H1 (cell line): Measurements from ENCODE around the gene RIMBP2. TPM values are rescaled to one million over a fixed set of nuclear protein-coding genes. Genes with fewer than 3 reads are reported as not detected.

Source experiments
- CTCF ChIA-PET: fragments of 300-600 bp; sonication (Branson Sonifier 250); formaldehyde crosslinking; loops from one replicate; lab custom pipeline; 2021; ENCODE audit not compliant: partially characterized antibody; lab: Charles Lee
- POLR2A ChIA-PET: fragments of 300-600 bp; sonication (Branson Sonifier 250); formaldehyde crosslinking; loops from one replicate; lab custom pipeline; 2021; ENCODE audit warnings: inconsistent platforms; ENCODE audit not compliant: partially characterized antibody; lab: Charles Lee
- DNase-seq, 2 experiments: peaks; one replicate each; pipeline versions ENCODE4 v3.0.0 to v3.0.0-alpha.2; 2010 to 2022; ENCODE audit warnings: low spot score in 2 of 2, low read depth in 1 of 2, mixed read lengths in 1 of 2
- FAIRE-seq: peaks from 2 replicates; lab custom pipeline; 2011; peaks lifted over from hg19 to GRCh38; lab: Jason Lieb, UNC
- H2AFZ ChIP-seq: 2 replicates; pipeline ENCODE4 v1.8.1; 2012; ENCODE audit warnings: low read length, inconsistent platforms
- H2AK5ac ChIP-seq: 2 replicates; pipeline ENCODE4 v1.6.1; 2013; ENCODE audit warnings: low read depth, low read length
- H2BK120ac ChIP-seq: replicated peaks from 2 replicates; pipeline ENCODE3; 2013; ENCODE audit warnings: low read depth, low read length, inconsistent platforms
- H2BK12ac ChIP-seq: 2 replicates; pipeline ENCODE4 v1.6.1; 2013; ENCODE audit warnings: low read depth, low read length
- H2BK15ac ChIP-seq: 2 replicates; pipeline ENCODE4 v1.6.1; 2013; ENCODE audit warnings: low read length
- H2BK20ac ChIP-seq: 2 replicates; pipeline ENCODE4 v1.6.1; 2013; ENCODE audit warnings: low read length
- H2BK5ac ChIP-seq: 2 replicates; pipeline ENCODE4 v1.6.1; 2013; ENCODE audit warnings: low read depth, low read length
- H3K14ac ChIP-seq: 2 replicates; pipeline ENCODE4 v1.6.1; 2013; ENCODE audit warnings: inconsistent platforms; ENCODE audit not compliant: insufficient read length
- H3K18ac ChIP-seq: 2 replicates; pipeline ENCODE4 v1.6.1; 2013; ENCODE audit warnings: low read length; ENCODE audit errors: extremely low read depth
- H3K23ac ChIP-seq: 2 replicates; pipeline ENCODE4 v1.6.1; 2013; ENCODE audit warnings: inconsistent platforms; ENCODE audit not compliant: insufficient read length
- H3K23me2 ChIP-seq: 2 replicates; pipeline ENCODE4 v1.6.1; 2013; ENCODE audit warnings: low read depth, low read length
- H3K27ac ChIP-seq: 2 replicates; pipeline ENCODE4 v1.6.1; 2011; ENCODE audit warnings: low read depth, low read length, inconsistent platforms
- H3K27me3 ChIP-seq, 4 experiments: replicated peaks in 1 of 4; 1 replicate in 1 of 4; 2 replicates in 3 of 4; pipeline versions ENCODE4 v1.6.1 to v1.8.1; 2011 to 2013; ENCODE audit warnings: low read length in 3 of 4, mild to moderate bottlenecking in 3 of 4, inconsistent platforms in 2 of 4, mixed read lengths in 2 of 4, moderate library complexity in 1 of 4; ENCODE audit not compliant: control insufficient read depth in 3 of 4, insufficient read depth in 3 of 4; ENCODE audit errors: extremely low read depth in 1 of 4
- H3K36me3 ChIP-seq, 4 experiments: 2 replicates each; pipeline versions ENCODE4 v1.6.1 to v1.8.1; 2011 to 2013; ENCODE audit warnings: mild to moderate bottlenecking in 4 of 4, low read length in 3 of 4, moderate library complexity in 2 of 4, control low read depth in 1 of 4, inconsistent platforms in 1 of 4; ENCODE audit not compliant: insufficient read depth in 4 of 4, control insufficient read depth in 2 of 4
- H3K4ac ChIP-seq: replicated peaks from 2 replicates; pipeline ENCODE3; 2013; ENCODE audit warnings: low read length, low read depth, mixed read lengths, inconsistent platforms; ENCODE audit not compliant: insufficient read length
- H3K4me1 ChIP-seq, 4 experiments: replicated peaks in 1 of 4; 1 replicate in 1 of 4; 2 replicates in 3 of 4; pipeline versions ENCODE4 v1.6.1 to v1.8.1; 2011 to 2013; ENCODE audit warnings: low read length in 3 of 4, inconsistent platforms in 2 of 4, mixed read lengths in 1 of 4; ENCODE audit not compliant: insufficient read depth in 4 of 4, control insufficient read depth in 3 of 4
- H3K4me2 ChIP-seq, 2 experiments: 2 replicates each; pipeline versions ENCODE4 v1.6.1 to v1.8.1; 2011 to 2013; ENCODE audit warnings: low read depth in 2 of 2, low read length in 2 of 2, control low read depth in 1 of 2, inconsistent platforms in 1 of 2, mild to moderate bottlenecking in 1 of 2; ENCODE audit not compliant: insufficient read depth in 1 of 2
- H3K4me3 ChIP-seq, 4 experiments: fragments of 200-600, 300-600 bp in 1 of 4; sonication (generic), shearing (Covaris generic), sonication (Bioruptor Twin) in 1 of 4; 2 replicates each; pipeline versions ENCODE4 v1.5.1 to v1.8.1; 2011 to 2016; ENCODE audit warnings: low read length in 4 of 4, low read depth in 3 of 4, control low read depth in 2 of 4, inconsistent platforms in 2 of 4, mild to moderate bottlenecking in 2 of 4, mixed read lengths in 1 of 4, moderate library complexity in 1 of 4; ENCODE audit not compliant: insufficient read depth in 2 of 4; ENCODE audit errors: extremely low read depth in 1 of 4
- H3K56ac ChIP-seq: replicated peaks from 2 replicates; pipeline ENCODE3; 2013; ENCODE audit warnings: low read depth, mild to moderate bottlenecking, mixed read lengths, low read length, inconsistent platforms; ENCODE audit not compliant: insufficient read length
- H3K79me1 ChIP-seq: 2 replicates; pipeline ENCODE4 v1.6.1; 2013; ENCODE audit warnings: low read depth, low read length, control low read depth
- H3K79me2 ChIP-seq, 2 experiments: 2 replicates each; pipeline versions ENCODE4 v1.6.1 to v1.8.1; 2012 to 2013; ENCODE audit warnings: low read length in 2 of 2, mild to moderate bottlenecking in 2 of 2, inconsistent platforms in 1 of 2; ENCODE audit not compliant: insufficient read depth in 2 of 2, control insufficient read depth in 1 of 2
- H3K9ac ChIP-seq, 4 experiments: replicated peaks in 1 of 4; 1 replicate in 1 of 4; 2 replicates in 3 of 4; pipeline versions ENCODE4 v1.6.1 to v1.8.1; 2011 to 2013; ENCODE audit warnings: low read depth in 3 of 4, low read length in 3 of 4, control low read depth in 2 of 4, mild to moderate bottlenecking in 2 of 4, moderate library complexity in 2 of 4, inconsistent platforms in 1 of 4; ENCODE audit errors: extremely low read depth in 1 of 4
- H3K9me3 ChIP-seq, 2 experiments: 2 replicates each; pipeline versions ENCODE4 v1.6.1 to v1.8.1; 2012 to 2013; ENCODE audit warnings: mild to moderate bottlenecking in 2 of 2, moderate library complexity in 2 of 2, control low read depth in 1 of 2, inconsistent platforms in 1 of 2, low read depth in 1 of 2, low read length in 1 of 2, mixed read lengths in 1 of 2; ENCODE audit not compliant: insufficient read depth in 2 of 2
- H4K20me1 ChIP-seq, 2 experiments: replicated peaks in 1 of 2; 2 replicates each; pipeline versions ENCODE3 to v1.8.1; 2011 to 2013; ENCODE audit warnings: inconsistent platforms in 2 of 2, low read length in 2 of 2, mild to moderate bottlenecking in 1 of 2; ENCODE audit not compliant: insufficient read depth in 2 of 2, control insufficient read depth in 1 of 2
- H4K5ac ChIP-seq: 2 replicates; pipeline ENCODE4 v1.6.1; 2013; ENCODE audit warnings: low read length, low read depth, mixed read lengths, inconsistent platforms; ENCODE audit not compliant: insufficient read length
- H4K8ac ChIP-seq: 2 replicates; pipeline ENCODE4 v1.8.0; 2013; ENCODE audit warnings: mild to moderate bottlenecking, moderate library complexity, low read length, inconsistent platforms; ENCODE audit not compliant: insufficient read depth; ENCODE audit errors: extremely low read depth
- H4K91ac ChIP-seq: replicated peaks from 2 replicates; pipeline ENCODE3; 2013; ENCODE audit warnings: low read length, mixed read lengths, inconsistent platforms; ENCODE audit not compliant: insufficient read length
- ASH2L ChIP-seq: fragments of 200-600, 300-600 bp; sonication (generic); IDR thresholded peaks from one replicate; pipeline ENCODE4 v1.7.1; 2017; ENCODE audit warnings: low read length
- SP1 ChIP-seq: IDR thresholded peaks from 2 replicates; pipeline ENCODE4 v1.6.1; 2011; ENCODE audit warnings: low read depth, low read length
- YY1 ChIP-seq: IDR thresholded peaks from 2 replicates; pipeline ENCODE4 v1.6.1; 2011; ENCODE audit warnings: low read depth, mild to moderate bottlenecking, low read length
- ZNF274 ChIP-seq: IDR thresholded peaks from 2 replicates; pipeline ENCODE4 v1.7.0; 2012; ENCODE audit warnings: low read length, borderline replicate concordance; ENCODE audit errors: extremely low read depth
- WGBS, 2 experiments: shearing (Covaris generic) in 1 of 2; methylation state at CpG; one replicate each; pipeline versions ENCODE4 v1.1.6 to v1.1.7; 2013 to 2015; ENCODE audit warnings: low lambda C conversion rate in 2 of 2, mixed read lengths in 2 of 2, inconsistent platforms in 1 of 2, low coverage in 1 of 2, missing lambda C conversion rate in 1 of 2; ENCODE audit not compliant: insufficient replicate concordance in 2 of 2, insufficient coverage in 1 of 2, insufficient read length in 1 of 2; ENCODE audit errors: extremely low coverage in 1 of 2, missing lambda C conversion rate in 1 of 2; 5-methylcytosine and 5-hydroxymethylcytosine counted together
- polyA plus RNA-seq, 7 experiments: library from polyadenylated mRNA; depleted of rRNA in 3 of 7; stranded (reverse) in 5 of 7; unstranded in 2 of 7; fragments of >200 nt in 5 of 7; fragments of 200-250 nt in 2 of 7; gene quantifications; 1 replicate in 5 of 7; 2 replicates in 1 of 7; 4 replicates in 1 of 7; pipeline versions ENCODE4 v1.2.1 to v1.2.3, GENCODE V29; 2011 to 2013; ENCODE audit warnings: missing spikeins in 2 of 7, mixed read lengths in 2 of 7
- total RNA-seq: library from RNA; stranded (reverse); fragmentation: NEBNext Ultra II Directional; extraction: Animal tissue kit (Norgen Biotek cat#: 25700); gene quantifications from 2 replicates; pipeline ENCODE4 v1.2.1, GENCODE V29; 2021

RIMBP2 gene
- total and polyA plus RNA-seq, 2 of the 8 experiments (the other 6 are each of a cell fraction or from before 2014, with no cell fraction given), result 0.18 to 0.65 TPM

DNA sequence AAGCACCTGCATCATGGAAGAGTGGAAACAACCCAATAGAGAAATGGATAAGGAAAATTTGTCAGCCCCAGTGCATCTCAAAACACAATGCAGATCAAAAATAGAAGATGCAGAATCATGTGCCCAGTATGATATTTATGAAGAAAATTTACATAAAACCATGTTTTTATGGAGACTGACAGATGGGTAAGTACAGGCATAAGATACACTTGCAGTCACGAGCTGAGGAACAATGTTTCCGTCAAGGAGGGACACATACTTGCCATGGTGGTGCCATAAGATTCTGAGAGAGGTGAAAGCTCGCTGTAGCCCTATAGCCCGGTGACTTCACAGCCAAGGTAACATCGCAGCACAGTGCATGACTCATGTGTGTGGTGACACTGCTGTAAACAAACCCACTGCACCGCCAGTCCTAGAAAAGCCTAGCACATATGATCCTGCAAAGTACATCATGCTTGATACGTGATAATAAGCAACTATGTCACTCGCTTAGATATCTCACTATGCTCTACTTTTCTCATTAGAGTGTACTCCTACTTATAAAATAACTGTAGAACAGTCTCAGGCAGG, 112.6 kb downstream of the RIMBP2 start:
- Histone ChIP-seq H3K27ac (no peak overlapping the region), H4K91ac (no peak overlapping the region), H3K9me3 (no peaks in the 10 kb centered on the region), H3K56ac (no peak overlapping the region), H3K36me3 (no peaks in the 10 kb centered on the region), H2BK5ac (no peak overlapping the region), H4K8ac (no peak overlapping the region), H2AFZ (no peak overlapping the region), H4K5ac (no peak overlapping the region), H3K18ac (no peak overlapping the region), H3K23ac (no peak overlapping the region), H3K27me3 (no peaks in the 10 kb centered on the region; a peak in 1 of 7 replicates), H3K4me2 (no peak overlapping the region), H3K23me2 (no peaks in the 10 kb centered on the region), H4K20me1 (no peaks in the 10 kb centered on the region), H3K79me1 (no peaks in the 10 kb centered on the region), H2BK120ac (no peak overlapping the region), H3K4ac (no peak overlapping the region), H2BK15ac (no peak overlapping the region), H3K9ac (no peak overlapping the region), H2AK5ac (no peak overlapping the region), H2BK20ac (no peak overlapping the region), H3K4me1 (no peaks in the 10 kb centered on the region), H3K79me2 (no peaks in the 10 kb centered on the region), H3K14ac (no peak overlapping the region), H2BK12ac (no peak overlapping the region), H3K4me3 (no peak overlapping the region)
- CTCF ChIA-PET, result no interaction called here
- POLR2A ChIA-PET, result no interaction called here
- no peak for FAIRE-seq
- no peak for DNase-seq
- 80% methylated on average over 8 of the region's 8 CpGs; no CpG with 5 or more reads in 1 of the 2 experiments for WGBS, 2 experiments
- TF ChIP-seq ASH2L, result no peak
- TF ChIP-seq ZNF274, result no peak
- TF ChIP-seq SP1, result no peak
- TF ChIP-seq YY1, result no peak
